Lower leg skin (tissue), 4 donors: ENCODE results near the gene NGEF. TPM values are rescaled to one million over a fixed set of nuclear protein-coding genes. Genes with fewer than 3 reads are reported as not detected.

ENCODE experiments used
- DNase-seq, 2 donors: peaks; one replicate each; pipeline ENCODE4 v3.0.0-alpha.2; 2019; ENCODE audit warnings: low spot score in 2 of 2
- H3K4me3 ChIP-seq: fragments of 200-600 bp; sonication (generic); 2 replicates; pipeline ENCODE4 v1.5.1; 2017; ENCODE audit warnings: mild to moderate bottlenecking, low read depth; ENCODE audit not compliant: poor library complexity, severe bottlenecking
- CTCF ChIP-seq, 3 donors: fragments of 450-650 bp; IDR thresholded peaks; one replicate each; pipeline ENCODE4 v1.5.1; 2016; ENCODE audit warnings: antibody characterized with exemption in 3 of 3, mild to moderate bottlenecking in 3 of 3, moderate library complexity in 2 of 3
- POLR2A ChIP-seq, 2 donors: fragments of 450-650 bp; IDR thresholded peaks; one replicate each; pipeline ENCODE4 v1.6.1; 2016 to 2017; ENCODE audit warnings: antibody characterized with exemption in 2 of 2, mild to moderate bottlenecking in 1 of 2, moderate library complexity in 1 of 2
- WGBS, 2 donors: methylation state at CpG; one replicate each; pipeline ENCODE4 v1.1.5; 2018; 5-methylcytosine and 5-hydroxymethylcytosine counted together
- intact Hi-C: fragments of 100-400 bp; cut with DNase I; formaldehyde crosslinking; loops from one replicate; pipeline ENCODE4 v1.15.0; 2023; ENCODE audit warnings: low total_unique reads
- total RNA-seq, 4 donors: library from RNA; depleted of rRNA; stranded (reverse); fragments of >200 nt; gene quantifications; one replicate each; pipeline ENCODE4 v1.1.0, GENCODE V29; 2016

The NGEF gene
- total RNA-seq, 4 donors from 2014 or later: 15.7 to 30.3 (median 17.9) TPM

- no peak for TF ChIP-seq CTCF (IDR thresholded peaks at IDR 0.05)
- TF ChIP-seq POLR2A (IDR thresholded peaks at IDR 0.05): no peak
- no peak overlapping the region for H3K4me3 ChIP-seq
- intact Hi-C loops: no loop called here
- 62 to 65% methylated on average over 5 of the region's 5 CpGs for WGBS, 2 donors
- no peak for DNase-seq
Measured at GRCh38 chr2:232937278-232937906, 75.7 kb downstream of the NGEF start.

DNA sequence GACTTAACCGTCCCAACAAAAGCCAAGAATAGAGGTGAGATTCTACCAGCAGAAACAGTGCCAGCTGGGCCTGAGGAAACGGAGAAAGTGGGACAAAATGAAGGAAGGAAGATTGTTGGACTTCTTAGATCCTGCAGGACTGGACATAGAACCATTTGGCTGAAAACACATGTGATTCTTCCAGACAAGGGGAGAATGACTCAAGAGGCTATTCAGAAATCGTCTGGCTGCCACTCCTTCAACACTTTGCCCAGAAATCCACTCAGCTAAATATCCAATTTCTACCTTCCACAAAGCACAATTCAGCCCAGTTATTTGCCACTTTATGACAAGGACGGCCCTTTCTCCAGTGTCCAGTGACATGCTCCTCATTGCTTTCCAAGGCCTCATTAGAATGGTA lies 81.4 kb downstream of the NGEF start:
- H3K4me3 ChIP-seq: no peak overlapping the region
- TF ChIP-seq POLR2A (IDR thresholded peaks at IDR 0.05): no peak
- TF ChIP-seq CTCF (IDR thresholded peaks at IDR 0.05): no peak
- WGBS, 2 donors: 62 to 63% methylated on average over 4 of the region's 4 CpGs
- no peak for DNase-seq
- intact Hi-C loops: no loop called here

DNA sequence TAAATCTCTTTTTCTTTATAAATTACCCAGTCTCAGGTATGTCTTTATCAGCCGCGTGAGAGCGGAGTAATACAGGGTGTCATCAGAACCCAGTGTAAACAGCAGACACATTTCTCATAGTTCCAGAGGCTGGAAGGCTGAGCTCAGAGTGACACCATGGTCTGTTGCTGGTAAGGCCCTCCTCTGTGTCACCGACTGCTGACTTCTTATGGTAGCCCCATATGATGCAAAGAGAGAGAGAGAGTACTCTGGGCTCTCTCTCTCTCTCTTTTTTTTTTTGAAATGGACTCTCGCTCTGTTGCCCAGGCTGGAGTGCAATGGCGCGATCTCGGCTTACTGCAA lies 83.0 kb downstream of the NGEF start:
- no peak overlapping the region for H3K4me3 ChIP-seq
- TF ChIP-seq POLR2A (IDR thresholded peaks at IDR 0.05) (no peak), CTCF (IDR thresholded peaks at IDR 0.05) (no peak)
- 91% methylated on average over 8 of the region's 8 CpGs for WGBS, 2 donors
- DNase-seq: no peak
- intact Hi-C loops: loop anchor here (1.0 kb wide), 1 partner anchor 49 kb away; no protein-coding TSS in a partner anchor

DNA sequence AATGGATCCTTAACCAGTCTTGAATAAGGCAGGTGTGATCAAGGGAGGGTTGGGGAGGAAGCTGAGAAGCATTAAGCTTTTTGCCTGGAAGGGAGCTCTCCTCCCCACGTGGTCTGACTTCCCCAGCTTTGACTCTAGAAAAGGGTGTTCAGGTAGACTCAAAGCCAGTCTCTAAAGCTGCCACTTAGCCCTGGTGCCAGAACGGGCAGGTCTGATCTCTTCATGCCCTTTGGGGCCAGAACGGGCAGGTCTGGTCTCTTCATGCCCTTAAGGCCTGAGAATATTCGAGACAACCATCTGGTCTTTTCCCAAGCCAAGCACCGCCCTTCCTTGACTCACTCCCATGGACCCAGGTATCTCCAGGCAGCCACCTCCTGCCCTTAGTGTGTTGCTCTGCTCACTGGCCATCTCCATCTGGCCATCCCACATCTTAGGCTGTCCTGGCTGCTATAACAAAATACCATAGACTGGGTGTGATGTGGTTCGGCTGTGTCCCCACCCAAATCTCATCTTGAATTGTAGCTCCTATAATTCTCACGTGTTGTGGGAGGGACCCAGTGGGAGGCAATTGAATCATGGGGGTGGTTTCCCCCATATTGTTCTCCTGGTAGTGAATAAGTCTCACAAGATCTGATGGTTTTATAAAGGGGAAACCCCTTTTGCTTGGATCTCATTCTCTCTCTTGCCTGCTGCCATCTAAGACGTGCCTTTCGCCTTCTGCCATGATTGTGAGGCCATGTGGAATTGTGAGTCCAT lies 83.6 kb downstream of the NGEF start:
- intact Hi-C loops: loop anchor here (1.0 kb wide), 1 partner anchor 50 kb away; no protein-coding TSS in a partner anchor
- no peak overlapping the region for H3K4me3 ChIP-seq
- 56 to 68% methylated on average over 9 of the region's 9 CpGs for WGBS, 2 donors
- DNase-seq: no peak
- TF ChIP-seq CTCF (IDR thresholded peaks at IDR 0.05): no peak
- no peak for TF ChIP-seq POLR2A (IDR thresholded peaks at IDR 0.05)

- DNase-seq: no peak
- intact Hi-C loops: no loop called here
- 40 to 42% methylated on average over 44 to 45 of the region's 56 CpGs for WGBS, 2 donors
Measured at GRCh38 chr2:232928551-232929302, 84.3 kb downstream of the NGEF start.

More at GRCh38 chr2:232928551-232929302, 84.3 kb downstream of the NGEF start:
- H3K4me3 ChIP-seq: no peak overlapping the region
- TF ChIP-seq CTCF (IDR thresholded peaks at IDR 0.05) (no peak), POLR2A (IDR thresholded peaks at IDR 0.05) (no peak)
